Prostate gland (tissue), 2 donors: ENCODE data around the gene AVPR2. TPM values are rescaled to one million over a fixed set of nuclear protein-coding genes. Genes with fewer than 3 reads are reported as not detected.

ENCODE experiments used
- DNase-seq: peaks from one replicate; pipeline ENCODE4 v3.0.0-alpha.2; 2019; ENCODE audit warnings: low spot score
- H3K27ac ChIP-seq, 2 donors: fragments of 200-600 bp; sonication (generic); 2 replicates each; pipeline ENCODE4 v1.5.1; 2017 to 2019
- H3K27me3 ChIP-seq: fragments of 200-600 bp; sonication (generic); replicated peaks from 2 replicates; pipeline ENCODE4 v1.5.1; 2019; ENCODE audit not compliant: insufficient read depth
- H3K36me3 ChIP-seq, 2 donors: fragments of 200-600 bp; sonication (generic); 1 replicate in 1 of 2; 2 replicates in 1 of 2; pipeline versions ENCODE4 v1.5.1 to v1.8.1; 2017 to 2019
- H3K4me1 ChIP-seq: fragments of 200-600 bp; sonication (generic); replicated peaks from 2 replicates; pipeline ENCODE4 v1.5.1; 2019
- H3K4me3 ChIP-seq, 2 donors: fragments of 200-600 bp; sonication (generic); 2 replicates each; pipeline ENCODE4 v1.5.1; 2017 to 2019
- H3K9me3 ChIP-seq: fragments of 200-600 bp; sonication (generic); 2 replicates; pipeline ENCODE4 v1.5.1; 2017
- CTCF ChIP-seq, 4 experiments: fragments of 200-600 bp in 2 of 4; fragments of 450-650 bp in 2 of 4; sonication (generic) in 2 of 4; IDR thresholded peaks; 1 replicate in 3 of 4; 2 replicates in 1 of 4; pipeline ENCODE4 v1.5.1; 2016 to 2019; ENCODE audit warnings: antibody characterized with exemption in 4 of 4, mild to moderate bottlenecking in 2 of 4, moderate library complexity in 2 of 4
- POLR2A ChIP-seq: fragments of 450-650 bp; IDR thresholded peaks from one replicate; pipeline ENCODE4 v1.6.1; 2016; ENCODE audit warnings: antibody characterized with exemption, mild to moderate bottlenecking
- POLR2AphosphoS5 ChIP-seq: sonication (generic); formaldehyde crosslinking; IDR thresholded peaks from one replicate; pipeline ENCODE4 v1.6.1; 2017; ENCODE audit warnings: antibody characterized with exemption
- WGBS: methylation state at CpG from one replicate; pipeline ENCODE4 v1.1.5; 2018; 5-methylcytosine and 5-hydroxymethylcytosine counted together
- intact Hi-C: fragments of 100-400 bp; cut with DNase I; formaldehyde crosslinking; loops from one replicate; pipeline ENCODE4 v1.14.2; 2022
- total RNA-seq, 2 donors: library from RNA; depleted of rRNA; stranded (reverse); fragments of >200 nt; gene quantifications; one replicate each; pipeline ENCODE4 v1.1.0, GENCODE V29; 2016

The AVPR2 gene
- total RNA-seq, 2 donors from 2014 or later: 0.41 to 2.5 TPM

GRCh38 chrX:153877571-153878261 is 26.8 kb upstream of the AVPR2 start:
- TF ChIP-seq POLR2A (no peak), POLR2AphosphoS5 (no peak), CTCF (IDR thresholded peaks at IDR 0.05) (no peak)
- DNase-seq: no peak
- no peaks in the 10 kb centered on the region for H3K4me1 ChIP-seq
- H3K9me3 ChIP-seq: no peaks in the 10 kb centered on the region
- H3K36me3 ChIP-seq: no peaks in the 10 kb centered on the region
- WGBS: 80% methylated on average over 8 of the region's 8 CpGs
- intact Hi-C loops: no loop called here
- no peaks in the 10 kb centered on the region for H3K27me3 ChIP-seq
- no peak overlapping the region for H3K27ac ChIP-seq
- H3K4me3 ChIP-seq: no peak overlapping the region

DNA sequence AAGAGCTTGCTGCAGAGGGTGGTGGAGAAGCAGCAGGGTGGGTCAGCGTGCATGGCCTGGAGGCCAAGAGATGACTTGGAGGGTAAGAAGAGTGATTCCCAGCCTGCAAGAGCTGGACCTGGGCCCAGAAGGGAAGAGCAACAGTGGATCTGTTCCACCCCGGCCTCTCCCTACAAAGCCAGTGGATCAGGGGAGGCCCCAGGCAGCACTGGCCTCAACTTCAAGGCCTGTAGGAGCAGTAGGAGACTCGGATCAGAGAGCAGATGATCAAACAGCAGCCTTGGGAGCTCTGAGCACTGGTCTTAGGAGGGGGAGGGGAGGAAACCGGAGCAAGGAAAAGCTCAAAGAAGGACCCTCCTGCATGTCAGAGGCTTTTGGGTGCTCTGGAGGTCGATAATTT is 26.1 kb upstream of the AVPR2 start:
- intact Hi-C loops: no loop called here
- Histone ChIP-seq H3K4me1 (no peaks in the 10 kb centered on the region), H3K27ac (no peak overlapping the region), H3K9me3 (no peaks in the 10 kb centered on the region), H3K36me3 (no peaks in the 10 kb centered on the region), H3K4me3 (no peak overlapping the region), H3K27me3 (no peaks in the 10 kb centered on the region)
- TF ChIP-seq POLR2AphosphoS5: no peak
- TF ChIP-seq CTCF (IDR thresholded peaks at IDR 0.05): no peak
- TF ChIP-seq POLR2A: no peak
- DNase-seq: no peak
- WGBS: 26% methylated on average over 4 of the region's 5 CpGs

- Histone ChIP-seq H3K27ac (no peak overlapping the region), H3K36me3 (no peaks in the 10 kb centered on the region), H3K9me3 (no peaks in the 10 kb centered on the region), H3K4me3 (no peak overlapping the region), H3K4me1 (no peaks in the 10 kb centered on the region), H3K27me3 (no peaks in the 10 kb centered on the region)
- TF ChIP-seq POLR2A (no peak), CTCF (IDR thresholded peaks at IDR 0.05) (no peak), POLR2AphosphoS5 (no peak)
- WGBS: 8% methylated on average over 16 of the region's 28 CpGs
- no peak for DNase-seq
- intact Hi-C loops: no loop called here
These were observed 25.4 kb upstream of the AVPR2 start for GRCh38 chrX:153878969-153879653.

GRCh38 chrX:153879741-153880439 is 24.6 kb upstream of the AVPR2 start:
- Histone ChIP-seq H3K36me3 (no peaks in the 10 kb centered on the region), H3K4me1 (no peaks in the 10 kb centered on the region), H3K27me3 (peaks cover 2% of the 10 kb centered on the region), H3K27ac (no peak overlapping the region), H3K4me3 (no peak overlapping the region), H3K9me3 (no peaks in the 10 kb centered on the region)
- no peak for DNase-seq
- WGBS: 58% methylated on average over 10 of the region's 12 CpGs
- intact Hi-C loops: no loop called here
- no peak for TF ChIP-seq POLR2AphosphoS5
- TF ChIP-seq CTCF (IDR thresholded peaks at IDR 0.05): no peak
- TF ChIP-seq POLR2A: no peak
